ENCODE results near the gene MRPL10.
A peak's percentile ranks its signal among the peaks of the same experiment; 100 is the strongest.

Gene MRPL10

GRCh38 chr17:47823519-47823918, 7.8 kb downstream of the MRPL10 start:
- Histone ChIP-seq H3K4me1 (ENCODE audit: control insufficient read depth, insufficient read depth, low read length) (peaks cover 3% of the 10 kb centered on the region), H3K36me3 (ENCODE audit: control insufficient read depth in 2 of 2, insufficient read depth in 1 of 2, low read length in 2 of 2) (peaks cover 19 to 64% of the 10 kb centered on the region in 2 experiments), H3K27ac (ENCODE audit: extremely low read depth, low read depth, low read length) (no peak overlapping the region), H3K4me3 (ENCODE audit: low read depth, low read length) (no peak overlapping the region), H3K9me3 (ENCODE audit: control insufficient read depth, insufficient read depth, low read depth, low read length) (no peaks in the 10 kb centered on the region)
- ChIA-PET POLR2A (interaction anchor here (2.6 kb wide), 1 partner anchor 8 kb away, joined by 50 read pairs; the partner anchor contains the start of genes LRRC46 and MRPL10), CTCF (interaction anchor here (0.6 to 1.8 kb wide), 3 partner anchors 8 to 210 kb away, joined by 3 to 5 read pairs (median 4); partner anchors contain the start of genes LRRC46 and MRPL10)
- TF ChIP-seq MYNN (tag by site-specific recombination; IDR thresholded peaks at IDR 0.05; ENCODE audit: borderline replicate concordance) (no peak), KLF17 (tag by site-specific recombination; IDR thresholded peaks at IDR 0.05) (no peak), KLF1 (tag by site-specific recombination; IDR thresholded peaks at IDR 0.05) (no peak), ZNF184 (tag by site-specific recombination; IDR thresholded peaks at IDR 0.05) (no peak), ZNF169 (tag by site-specific recombination; IDR thresholded peaks at IDR 0.05) (no peak), ZNF621 (tag by site-specific recombination; IDR thresholded peaks at IDR 0.05) (no peak), ZBTB10 (tag by site-specific recombination; IDR thresholded peaks at IDR 0.05) (no peak), ZNF394 (tag by site-specific recombination; IDR thresholded peaks at IDR 0.05; ENCODE audit: borderline replicate concordance) (no peak), ZNF514 (tag by site-specific recombination; IDR thresholded peaks at IDR 0.05) (no peak)

- no peaks in the 10 kb centered on the region for H3K9me3 ChIP-seq (ENCODE audit: control insufficient read depth, insufficient read depth, low read depth, low read length)
- no peak overlapping the region for H3K27ac ChIP-seq (ENCODE audit: extremely low read depth, low read depth, low read length)
- no peak for TF ChIP-seq ZNF184 (tag by site-specific recombination; IDR thresholded peaks at IDR 0.05)
- TF ChIP-seq SP2 (tag by site-specific recombination; IDR thresholded peaks at IDR 0.05) = no peak
- TF ChIP-seq BCL11B (tag by site-specific recombination; IDR thresholded peaks at IDR 0.05; ENCODE audit: low read depth) = no peak
- no peak for TF ChIP-seq ZNF404 (tag by site-specific recombination; IDR thresholded peaks at IDR 0.05)
- no peak for TF ChIP-seq BCL6B (tag by site-specific recombination; IDR thresholded peaks at IDR 0.05)
- H3K4me3 ChIP-seq (ENCODE audit: low read depth, low read length) = no peak overlapping the region
- CTCF ChIA-PET = interaction anchor here (0.6 to 2.8 kb wide), 7 partner anchors 9 to 211 kb away, joined by 4 to 10 read pairs (median 5); partner anchors contain the start of genes LRRC46 and MRPL10
- peaks cover 18 to 64% of the 10 kb centered on the region in 2 experiments for H3K36me3 ChIP-seq (ENCODE audit: control insufficient read depth in 2 of 2, insufficient read depth in 1 of 2, low read length in 2 of 2)
- H3K4me1 ChIP-seq (ENCODE audit: control insufficient read depth, insufficient read depth, low read length) = peaks cover 3% of the 10 kb centered on the region
- POLR2A ChIA-PET = interaction anchor here (0.7 to 2.6 kb wide), 2 partner anchors 8 to 18 kb away, joined by 3 to 50 read pairs; partner anchors contain the start of genes LRRC46, MRPL10 and SCRN2
Observed at GRCh38 chr17:47822785-47823184, 8.6 kb downstream of the MRPL10 start.

GRCh38 chr17:47821424-47822391, 9.6 kb downstream of the MRPL10 start, which contains the start of gene OSBPL7:
OSBPL7 (minus strand) TSS chr17:47821794; CDS start chr17:47820278, 1,516 bp downstream.
- Histone ChIP-seq H3K27ac (ENCODE audit: extremely low read depth, low read depth, low read length) (peak within 1 kb of the TSS; percentile 48), H3K4me1 (ENCODE audit: control insufficient read depth, insufficient read depth, low read length) (peaks cover 3% of the 10 kb centered on the region), H3K9me3 (ENCODE audit: control insufficient read depth, insufficient read depth, low read depth, low read length) (no peaks in the 10 kb centered on the region), H3K36me3 (ENCODE audit: control insufficient read depth in 2 of 2, insufficient read depth in 1 of 2, low read length in 2 of 2) (peaks cover 14 to 62% of the 10 kb centered on the region in 2 experiments), H3K4me3 (ENCODE audit: low read depth, low read length) (peak within 1 kb of the TSS; percentile 52)
- ChIA-PET CTCF (interaction anchor here (0.8 to 2.8 kb wide), 8 partner anchors 10 to 123 kb away, joined by 4 to 10 read pairs (median 6); partner anchors contain the start of genes LRRC46 and MRPL10), POLR2A (interaction anchor here (0.5 to 2.6 kb wide), 10 partner anchors 9 to 189 kb away, joined by 3 to 50 read pairs (median 5); partner anchors contain the start of genes CDK5RAP3, LRRC46, MRPL10 and SCRN2)
- TF ChIP-seq RBAK (tag by site-specific recombination; IDR thresholded peaks at IDR 0.05) (no peak), ZNF24 (tag by site-specific recombination; IDR thresholded peaks at IDR 0.05) (peak; percentile 81), ZNF133 (tag by site-specific recombination; IDR thresholded peaks at IDR 0.05) (no peak), ZNF423 (tag by site-specific recombination; IDR thresholded peaks at IDR 0.05) (no peak), ZNF600 (tag by site-specific recombination; IDR thresholded peaks at IDR 0.05) (peak; percentile 92), ZNF202 (tag by site-specific recombination; IDR thresholded peaks at IDR 0.05; ENCODE audit: borderline replicate concordance) (no peak), ZBTB26 (tag by site-specific recombination; optimal IDR thresholded peaks at IDR 0.05) (peak; percentile 14), ZBTB21 (tag by site-specific recombination; IDR thresholded peaks at IDR 0.05) (peak; percentile 23; the same call in 1 of the 2 replicates), BCL11B (tag by site-specific recombination; IDR thresholded peaks at IDR 0.05; ENCODE audit: low read depth) (0 out of 2 replicates have a peak, but pooled peaks have one; percentile 25), ZNF223 (tag by site-specific recombination; IDR thresholded peaks at IDR 0.05) (no peak), GLI2 (tag by site-specific recombination; IDR thresholded peaks at IDR 0.05; ENCODE audit: borderline replicate concordance, low read depth) (no peak)

All from HEK293 (cell line).